Tongue (tissue), 2 donors: ENCODE data around the gene MYMK. TPM values are rescaled to one million over a fixed set of nuclear protein-coding genes. Genes with fewer than 3 reads are reported as not detected.
A peak's percentile ranks its signal among the peaks of the same experiment; 100 is the strongest.

Source experiments
- DNase-seq: peaks from one replicate; pipeline ENCODE4 v3.0.0-alpha.2; 2015
- total RNA-seq: library from RNA; depleted of rRNA; stranded (reverse); fragments of >200 nt; gene quantifications from one replicate; pipeline ENCODE4 v1.2.3, GENCODE V29; 2014

MYMK gene
- total RNA-seq, 1 donor from 2014 or later: 18.3 TPM

DNA sequence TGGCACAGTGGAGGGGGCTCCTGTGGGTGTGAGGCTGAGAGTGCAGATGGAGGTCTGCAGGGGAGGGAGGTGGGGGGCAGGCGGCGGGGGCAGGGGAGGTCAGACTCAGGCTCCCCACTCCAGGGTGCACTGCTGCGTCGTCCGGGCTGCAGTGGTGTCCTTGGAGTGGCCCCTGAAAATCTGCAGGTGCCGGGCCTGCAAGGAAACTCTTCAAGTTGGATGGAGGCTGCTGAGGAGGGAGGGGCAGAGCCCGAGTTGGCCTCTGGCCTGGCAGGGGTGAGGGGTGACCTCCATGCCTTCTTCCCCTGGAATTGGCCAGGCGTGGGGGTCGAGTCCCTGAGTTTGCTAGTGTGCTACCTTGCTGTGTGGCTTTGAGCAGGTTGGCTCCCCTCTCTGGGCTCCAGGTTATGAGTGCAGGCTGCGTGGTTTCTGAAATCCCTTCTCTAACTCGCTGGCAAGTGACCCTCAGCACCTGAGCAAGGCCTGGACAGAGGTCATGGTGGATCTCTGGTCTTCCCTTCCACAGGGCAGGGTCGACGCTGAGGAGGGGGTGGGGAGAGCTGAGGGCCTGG is 10.6 kb upstream of the MYMK start:
- DNase-seq: no peak

DNA sequence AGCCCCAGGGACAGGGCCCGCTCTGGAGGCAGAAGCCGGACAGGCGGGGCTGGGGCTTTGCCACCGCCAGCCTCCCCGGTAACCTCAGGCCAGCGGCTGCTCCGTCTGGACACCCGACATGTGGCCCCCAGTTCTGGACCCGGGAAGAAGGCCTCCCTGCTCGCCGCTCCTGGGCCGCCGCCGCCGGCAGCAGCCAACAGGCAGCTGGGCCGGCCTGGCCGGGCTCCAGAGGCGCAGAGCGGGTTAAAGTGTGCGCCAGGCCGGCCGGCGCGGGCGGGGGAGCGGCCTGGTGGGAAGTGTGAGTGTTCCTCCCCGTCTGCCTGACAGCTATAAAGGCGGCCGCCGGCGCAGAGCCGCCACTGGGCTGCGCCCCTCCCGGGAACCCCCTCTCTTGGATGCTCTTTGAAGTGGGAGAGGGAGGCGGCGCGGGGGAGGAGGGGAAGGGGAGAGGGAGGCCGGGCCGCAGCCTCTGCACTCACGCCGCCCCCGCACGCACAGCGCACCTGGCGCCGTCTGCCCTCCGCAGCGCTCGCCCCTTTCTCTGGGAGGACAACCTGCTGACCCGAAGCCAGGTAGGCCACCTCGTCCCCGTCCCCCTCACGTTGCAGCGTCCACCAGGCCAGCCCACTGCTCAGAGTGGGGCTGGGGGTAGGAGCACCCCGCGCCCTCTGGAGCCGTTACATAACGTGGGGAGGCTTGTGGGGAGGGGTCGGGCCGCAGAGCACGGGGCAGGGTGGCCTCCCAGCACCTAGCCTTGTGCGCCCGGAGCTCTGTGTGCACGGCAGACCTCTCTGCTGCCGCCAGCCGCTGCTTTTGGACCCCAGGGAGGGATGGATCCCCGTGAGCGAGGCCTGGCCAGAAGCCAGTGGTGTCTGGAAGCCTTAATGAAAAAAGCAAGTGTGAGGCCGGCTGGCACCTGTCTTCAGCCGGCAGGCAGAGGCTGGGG is 9.9 kb upstream of the MYMK start, which contains the start of gene ADAMTSL2:
TSS of gene ADAMTSL2 (plus strand) at position 359 of the 946 bp plus-strand sequence. CDS start 2,009 bp downstream, outside the sequence.
- DNase-seq: peak; percentile 91

DNA sequence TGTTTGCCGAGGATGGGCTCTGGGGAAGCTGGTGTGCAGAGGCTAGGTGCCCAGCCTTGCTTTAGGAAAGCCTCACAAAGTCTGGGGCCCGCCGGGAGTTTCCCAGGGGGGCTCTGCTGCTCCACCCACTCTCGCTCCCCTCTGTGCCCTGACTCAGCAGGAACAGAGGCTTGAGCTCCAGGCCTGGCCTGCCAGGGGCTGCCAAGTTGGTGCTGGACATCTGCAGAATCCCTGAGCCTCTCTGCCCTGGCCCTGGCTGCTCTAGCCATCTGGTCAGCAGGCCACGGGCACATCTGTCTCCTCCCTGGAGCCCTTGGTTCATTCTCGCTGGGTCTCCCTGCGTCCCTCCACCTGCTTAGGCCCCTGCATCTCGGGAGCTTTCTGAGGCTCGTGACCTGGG is 9.1 kb upstream of the MYMK start:
- DNase-seq: no peak

DNA sequence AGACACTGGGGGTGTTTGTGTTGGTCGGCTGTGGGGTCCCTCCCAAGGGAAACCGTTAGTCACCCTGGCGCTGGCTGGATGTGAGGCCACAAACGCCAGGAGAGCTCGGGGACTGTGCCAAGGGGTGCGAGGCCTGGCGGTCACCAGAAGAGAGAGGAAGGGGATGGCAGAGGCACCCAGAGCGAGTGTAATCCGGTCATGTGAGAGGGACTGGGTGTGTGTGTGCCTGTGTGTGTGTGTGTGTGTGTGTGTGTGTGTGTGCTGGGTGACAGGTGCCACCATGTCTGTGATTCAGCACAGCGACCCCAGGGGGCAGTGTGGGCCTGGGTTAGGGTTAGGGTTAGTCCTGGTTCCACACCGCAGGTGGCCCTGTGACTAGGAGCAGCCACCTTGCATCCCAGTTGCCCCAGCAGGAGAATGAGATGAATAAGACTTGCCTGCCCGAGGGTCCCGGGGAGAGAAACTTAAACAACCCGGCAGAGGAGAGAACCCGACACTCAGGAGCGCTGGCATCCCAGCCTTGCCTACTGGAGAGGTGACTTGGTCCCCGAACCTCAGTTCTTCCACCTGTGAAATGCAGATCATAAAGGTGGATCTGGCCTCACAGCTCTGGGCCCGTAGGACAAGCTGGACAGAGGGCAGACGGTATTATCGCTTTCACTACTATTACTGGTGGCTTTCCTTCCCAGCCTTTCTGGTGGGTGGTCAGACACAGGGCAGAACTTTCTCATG is 8.3 kb upstream of the MYMK start:
- DNase-seq: peak; percentile 75

DNA sequence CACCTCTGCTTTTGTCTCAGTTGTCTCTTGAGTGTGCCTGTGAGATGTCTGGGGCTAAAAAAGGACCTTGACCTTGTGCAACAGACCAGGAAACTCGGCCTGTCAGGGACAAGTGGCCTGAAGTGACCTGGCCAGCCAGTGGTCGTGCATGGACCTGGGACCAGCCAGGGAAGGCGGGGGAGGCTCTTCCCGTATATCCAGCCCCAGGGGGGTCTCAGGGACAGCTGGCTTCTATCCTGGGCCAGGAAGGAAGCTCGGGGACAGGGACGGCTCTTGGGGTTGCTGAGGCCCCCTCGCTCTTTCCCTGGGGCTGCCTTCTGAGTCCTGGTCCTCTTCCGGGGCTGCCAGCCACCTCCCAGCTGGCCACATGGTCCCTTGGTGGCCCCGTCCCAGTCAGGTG is 6.5 kb upstream of the MYMK start:
- DNase-seq: no peak

DNA sequence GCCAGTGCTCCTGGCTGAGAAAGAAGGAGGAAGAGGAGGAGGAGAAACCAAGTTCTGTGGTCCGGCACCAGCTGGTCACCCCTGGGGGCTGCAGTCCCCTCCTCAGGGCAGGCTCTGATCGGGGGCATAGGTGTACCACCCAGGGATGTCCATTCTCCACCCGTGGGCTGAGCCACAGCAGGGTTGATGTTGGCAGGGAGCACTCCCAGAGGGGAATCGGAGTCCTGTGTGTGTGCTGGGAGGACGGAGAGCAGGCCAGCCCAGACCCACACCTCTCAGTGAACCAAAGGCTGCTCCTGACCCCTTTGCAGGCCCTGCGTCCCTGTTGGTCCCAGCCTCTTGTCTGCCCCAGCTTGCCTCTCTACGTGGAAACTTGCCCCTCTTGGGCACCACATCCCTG is 5.1 kb upstream of the MYMK start:
- DNase-seq: no peak

DNA sequence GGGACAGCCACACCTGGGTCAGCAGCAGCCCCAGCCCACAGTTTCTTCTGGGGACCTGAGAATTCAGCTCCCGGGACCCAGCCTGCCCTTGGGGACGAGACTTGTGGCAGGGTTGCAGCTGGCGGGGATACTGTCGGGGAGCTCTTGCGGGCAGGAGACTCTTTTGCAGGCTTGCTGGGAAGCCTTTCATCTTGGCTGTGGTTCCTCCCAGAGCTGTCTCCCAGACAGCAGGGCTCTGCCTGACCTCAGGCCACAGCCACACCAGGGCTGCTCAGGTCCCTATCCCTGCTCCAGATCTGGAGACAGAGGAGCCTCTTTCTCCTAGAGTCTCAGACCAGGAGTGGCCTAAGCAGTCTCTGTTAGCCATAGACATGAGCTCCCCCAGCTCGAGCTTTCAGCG is 4.7 kb upstream of the MYMK start:
- DNase-seq: no peak

DNA sequence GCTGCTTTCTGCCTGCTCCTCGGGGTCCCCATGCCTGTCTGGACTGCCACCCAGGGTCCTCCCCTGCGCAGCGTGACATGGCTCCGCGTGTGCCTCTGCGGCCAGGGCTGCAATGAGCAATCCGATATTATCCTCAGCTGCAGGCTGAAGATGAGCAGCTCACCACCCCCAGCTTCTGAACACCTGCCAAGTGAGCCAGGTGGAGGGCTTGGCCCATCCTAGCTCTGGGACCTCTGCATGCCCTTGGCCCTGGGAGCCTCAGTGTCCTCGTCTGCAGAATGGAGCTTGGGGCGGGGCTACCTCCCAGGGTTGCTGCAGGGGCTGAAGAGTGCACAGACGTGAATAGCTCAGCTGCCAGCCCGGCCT is 4.1 kb upstream of the MYMK start:
- DNase-seq: peak; percentile 58

DNA sequence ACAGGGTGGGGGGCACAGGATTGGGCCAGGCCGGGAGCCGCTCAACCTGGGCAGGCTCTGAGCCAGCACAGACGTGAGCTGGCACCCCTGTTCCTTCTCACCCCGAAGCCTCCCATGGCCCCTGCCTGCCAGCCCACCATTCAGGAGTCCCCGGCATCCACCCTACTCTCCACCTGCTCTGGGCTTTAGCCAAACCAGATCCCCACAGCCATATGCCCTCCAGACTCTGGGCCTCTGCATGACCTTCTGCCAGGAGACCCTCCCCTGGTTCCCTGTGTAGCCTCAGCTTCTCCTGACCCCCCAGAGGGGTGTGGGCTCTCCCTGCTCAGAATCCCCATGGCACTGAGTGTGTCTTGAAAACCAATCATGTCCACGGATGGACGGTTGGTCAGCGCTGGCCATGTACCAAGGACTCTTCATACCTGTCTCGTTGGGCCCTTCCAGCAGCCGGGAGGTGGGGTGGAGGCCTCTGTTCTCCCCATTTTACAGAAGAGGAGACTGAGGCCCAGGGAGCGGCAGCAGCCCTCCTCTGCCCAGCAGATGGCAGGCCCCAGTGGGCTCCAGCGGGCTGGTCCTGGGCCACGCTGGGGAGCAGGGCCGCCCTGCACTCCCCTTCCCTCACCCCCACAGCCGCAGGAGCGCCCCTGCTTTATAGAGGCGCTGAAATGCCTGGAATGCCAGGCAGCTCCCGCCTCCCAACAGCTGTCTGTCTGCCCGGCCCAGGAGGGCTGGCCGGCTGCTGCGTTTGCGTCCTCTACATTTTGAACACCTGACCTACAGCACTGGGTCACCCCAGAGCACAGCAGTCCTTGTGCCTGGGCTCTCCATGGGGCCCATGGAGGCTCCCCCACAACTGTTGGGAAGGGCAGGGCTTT is 3.5 kb upstream of the MYMK start:
- DNase-seq: peak; percentile 69

DNA sequence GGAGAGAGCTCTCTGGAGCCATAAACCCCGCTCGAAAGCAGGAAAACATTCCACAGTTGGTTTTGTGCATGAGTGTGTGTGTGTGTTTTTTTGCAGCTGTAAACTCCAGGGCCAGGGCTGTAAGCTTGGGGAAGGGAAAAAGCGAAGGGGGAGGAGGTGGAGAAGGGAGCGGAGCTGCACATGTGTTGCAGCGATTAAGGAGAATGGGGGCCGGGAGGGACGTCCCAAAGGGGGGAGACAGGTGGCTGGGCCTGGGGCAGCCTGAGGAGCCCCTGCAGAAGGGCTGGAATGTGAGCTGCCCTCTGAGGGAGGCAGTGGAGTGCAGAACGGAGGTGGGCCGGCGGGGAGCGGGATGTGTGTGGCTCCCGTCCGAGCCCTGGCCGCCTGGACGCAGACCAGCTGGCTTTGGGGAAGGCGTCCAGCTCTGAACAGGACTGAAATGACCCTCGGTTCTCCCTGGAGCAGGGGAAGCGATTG is 2.7 kb upstream of the MYMK start:
- DNase-seq: peak; percentile 91

DNA sequence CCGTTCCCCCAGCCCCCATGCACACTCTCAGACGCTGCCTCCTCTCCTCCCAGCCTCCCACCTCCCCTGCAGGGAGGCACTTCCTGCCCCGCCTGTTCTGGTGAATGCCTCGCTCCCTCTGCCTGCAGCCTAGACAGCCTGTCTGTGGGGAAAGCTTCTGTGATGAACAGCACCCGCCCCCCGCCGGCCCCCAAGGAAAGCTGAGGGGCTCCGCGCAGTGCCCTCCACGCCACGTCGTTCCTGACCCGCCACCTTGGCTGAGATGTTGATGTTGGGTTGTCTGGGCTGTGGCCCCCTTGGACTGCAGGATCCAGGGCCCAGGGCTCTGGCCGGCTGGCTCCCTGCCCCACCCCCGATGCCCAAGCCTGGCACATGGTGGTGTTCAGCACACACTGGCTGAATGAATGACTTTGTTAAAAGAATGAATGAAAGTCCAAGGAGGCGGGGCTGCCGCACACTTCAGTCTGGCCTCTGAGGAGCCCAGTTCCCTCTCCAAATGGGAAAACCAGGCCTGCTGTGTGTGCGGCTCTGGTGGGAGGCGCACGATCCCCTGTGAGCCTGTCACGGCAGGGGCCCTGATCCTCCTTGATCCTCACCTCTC is 2.1 kb upstream of the MYMK start:
- DNase-seq: no peak

DNA sequence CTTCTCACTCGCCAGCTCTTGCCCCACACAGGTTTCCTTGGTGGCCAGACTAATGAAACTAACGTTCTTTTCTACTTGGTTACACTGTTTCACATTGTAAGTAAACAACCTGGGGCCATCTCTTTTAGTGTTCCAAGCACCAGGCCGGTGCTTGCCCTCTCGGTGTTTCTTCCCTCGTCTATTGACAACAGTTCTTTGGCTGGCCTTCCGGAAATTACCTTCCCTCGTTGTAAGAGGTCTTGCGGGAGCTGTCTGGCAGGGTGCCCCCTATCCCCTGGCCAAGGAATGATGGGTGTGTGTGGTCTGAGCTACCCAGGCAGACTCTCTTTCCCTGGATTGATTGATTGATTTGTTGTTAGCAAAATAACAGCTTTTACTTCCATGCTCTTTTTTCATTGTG is 918 bp upstream of the MYMK start:
- DNase-seq: peak; percentile 47

DNA sequence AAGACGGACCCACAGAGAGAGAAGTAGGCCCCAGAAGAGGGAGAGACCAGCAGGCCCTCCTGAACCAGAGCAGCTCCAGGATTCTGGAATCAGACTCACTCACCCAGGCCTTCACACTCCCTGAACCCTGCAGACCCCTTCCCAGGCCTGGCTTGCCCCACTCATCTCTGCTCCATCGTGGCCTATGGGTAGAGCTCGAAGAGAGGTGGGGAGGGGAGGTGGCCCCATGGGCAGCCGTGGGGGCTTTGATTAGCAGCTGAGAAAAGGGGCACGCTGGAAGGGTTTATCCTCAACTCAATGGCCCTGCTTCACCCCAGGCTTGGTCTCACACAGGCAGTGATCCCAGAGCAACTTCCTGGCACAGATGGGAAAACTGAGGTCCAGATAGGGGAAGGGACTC is 613 bp downstream of the MYMK start:
- no peak for DNase-seq

DNA sequence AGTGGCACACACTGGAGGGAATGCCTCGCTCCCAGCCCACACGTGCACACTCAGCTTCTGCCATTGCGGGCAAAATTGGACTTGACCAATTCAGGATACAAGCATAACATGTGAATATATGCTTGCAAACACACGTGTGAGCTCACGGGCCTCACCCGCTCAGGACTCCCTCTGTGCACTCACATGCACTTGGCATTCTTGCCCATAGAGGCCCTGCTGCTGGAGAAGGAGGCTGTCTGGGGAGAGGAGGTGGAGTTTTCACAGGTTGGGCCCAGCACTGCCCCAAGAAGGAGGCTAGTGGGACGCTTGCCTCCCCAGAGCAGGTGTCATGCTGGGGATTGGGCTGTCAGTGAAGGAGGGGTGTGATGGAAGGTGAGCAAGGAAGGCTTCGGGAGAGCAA is 1.7 kb downstream of the MYMK start:
- peak; percentile 53 for DNase-seq

DNA sequence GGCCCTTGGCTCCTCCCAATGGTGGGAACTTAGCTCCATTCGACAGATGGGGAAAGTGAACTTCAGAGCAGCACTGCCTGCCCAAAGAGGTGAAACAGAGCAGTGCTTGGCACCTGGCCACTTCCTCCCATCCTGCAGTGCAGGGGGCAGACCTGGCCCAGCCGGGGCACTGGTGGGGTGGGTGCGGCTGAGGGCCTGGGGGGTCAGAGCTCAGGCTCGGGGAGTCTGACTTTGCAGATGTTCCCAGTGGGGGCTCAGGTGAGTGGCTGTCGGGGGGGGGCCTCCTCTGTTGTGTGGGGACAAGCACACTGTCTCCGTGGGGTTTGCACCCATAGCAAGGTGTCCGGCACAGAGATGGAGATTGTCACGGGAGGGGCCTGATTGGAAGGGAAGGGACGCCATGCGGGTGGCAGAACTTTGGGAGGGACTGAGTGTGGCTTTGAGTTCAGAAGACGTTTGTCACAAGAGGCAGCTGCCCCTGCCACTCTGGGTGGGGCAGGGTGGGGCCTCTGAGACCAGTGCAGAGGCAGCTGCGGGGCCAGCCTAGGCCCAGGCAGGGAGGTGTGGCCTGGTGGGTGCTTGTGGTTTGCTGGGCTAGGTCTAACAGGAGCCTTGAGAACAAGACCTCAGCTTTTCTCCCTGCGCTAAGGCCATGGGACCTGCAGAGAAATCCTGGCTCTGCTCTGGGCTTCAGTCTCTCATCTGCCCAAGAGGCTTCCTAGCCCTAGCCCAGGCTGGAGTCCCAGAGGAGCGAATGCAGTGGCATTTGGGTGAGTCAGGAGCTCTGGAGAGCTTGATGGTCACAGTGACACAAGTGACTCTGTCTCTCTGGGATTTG is 2.5 kb downstream of the MYMK start:
- DNase-seq: peak; percentile 92

DNA sequence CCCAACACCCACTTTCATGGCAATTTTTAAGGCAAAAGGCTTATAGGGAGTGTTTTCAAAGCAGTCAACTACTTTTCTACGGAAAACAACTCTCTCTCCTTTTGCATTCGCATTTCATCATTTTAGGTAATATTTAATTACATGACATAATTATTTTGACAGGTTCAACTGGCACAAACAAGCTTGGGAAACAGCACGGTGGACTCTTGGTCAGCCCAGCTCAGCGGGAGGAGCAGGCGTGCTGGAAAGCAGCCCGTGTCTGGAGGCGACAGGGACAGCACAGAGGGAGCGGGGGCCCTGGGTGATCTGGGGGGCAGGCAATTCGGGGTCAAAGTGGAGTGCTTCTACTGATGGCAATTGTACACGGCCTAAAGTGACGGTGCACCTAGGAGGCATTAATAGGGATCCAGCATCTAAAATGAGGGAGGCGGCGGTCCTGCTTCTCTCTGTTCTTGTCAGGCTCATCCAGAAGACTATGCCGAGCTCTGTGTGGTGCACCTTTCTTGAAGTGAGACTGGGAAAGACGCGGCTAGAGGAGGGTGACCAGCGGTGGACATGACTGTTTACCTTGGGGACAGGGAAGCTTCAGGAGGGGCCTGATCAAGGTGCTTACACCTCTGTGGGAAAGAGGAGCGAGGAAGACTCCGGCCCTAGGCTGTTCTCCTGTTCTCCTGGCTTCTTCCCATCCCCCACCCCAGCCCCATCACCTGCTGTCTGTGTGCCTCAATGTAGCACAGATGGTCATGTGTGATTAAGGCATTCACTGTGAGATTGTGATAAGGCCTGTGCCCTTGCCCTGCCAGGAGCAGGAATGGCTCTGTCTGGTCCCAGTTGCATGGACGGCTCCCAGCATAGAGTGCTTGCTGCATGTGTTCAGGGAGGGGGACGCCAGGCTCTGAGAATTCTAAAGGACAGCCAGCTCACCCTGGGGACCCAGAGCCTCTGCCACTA is 3.4 kb downstream of the MYMK start:
- DNase-seq: no peak

DNA sequence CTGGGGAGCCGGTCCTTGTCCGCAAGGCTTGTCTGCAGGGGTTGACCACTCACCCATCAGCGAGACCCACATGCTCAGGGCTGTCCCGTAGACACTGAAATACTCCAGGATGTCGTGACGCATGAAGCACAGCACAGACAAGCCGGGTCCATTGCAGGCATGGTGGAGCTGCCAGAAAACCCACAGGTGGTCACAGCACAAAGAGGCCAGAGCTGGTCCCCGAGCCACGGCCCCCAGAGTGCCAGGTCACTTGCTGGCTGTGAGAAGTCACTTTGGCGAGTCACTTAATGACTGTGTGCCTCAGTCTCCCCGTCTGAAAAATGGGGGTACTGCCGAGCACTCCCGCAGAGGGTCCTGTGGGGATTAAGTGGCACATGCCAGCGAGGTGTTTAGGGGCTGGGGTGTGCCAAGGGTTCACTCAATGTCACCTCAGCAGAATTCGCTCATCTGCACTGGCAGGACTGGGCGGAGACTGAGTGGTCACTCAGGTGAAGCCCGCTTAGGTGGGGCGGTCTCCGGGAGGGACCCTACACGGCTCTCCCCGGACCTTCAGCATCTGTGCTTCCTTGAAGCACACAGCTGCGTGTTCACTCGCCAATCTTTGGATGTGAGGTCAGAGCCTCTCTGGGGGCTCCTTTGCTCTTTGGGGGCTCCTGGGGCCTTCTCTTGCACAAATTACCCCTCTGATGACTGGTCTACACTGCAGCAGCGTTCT is 4.5 kb downstream of the MYMK start:
- no peak for DNase-seq

DNA sequence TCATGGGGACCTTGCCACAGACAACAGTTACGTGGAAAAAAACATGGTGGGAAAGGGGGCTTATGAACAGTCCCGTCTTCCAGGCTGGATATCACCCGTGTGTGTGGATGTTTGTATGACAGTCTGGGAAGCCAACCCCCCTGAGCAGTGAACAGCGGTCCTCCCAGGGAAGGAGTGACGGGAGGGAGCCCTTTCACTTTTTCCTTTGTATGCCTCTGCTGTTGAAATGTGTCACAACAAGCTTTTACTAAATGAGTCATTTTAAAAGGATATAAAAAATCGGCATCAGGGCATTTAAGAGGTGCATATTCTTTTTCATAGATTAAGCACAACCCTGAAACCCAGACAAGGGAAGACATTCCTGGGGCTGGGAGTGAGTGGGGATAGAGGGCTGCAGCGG is 5.1 kb downstream of the MYMK start:
- no peak for DNase-seq
